Hematopoietic multipotent progenitor cell treated with erythropoietin and hydrocortisone succinate and interleukin-3 and kit ligand, for 6 days (in vitro differentiated cells): ENCODE measurements around the gene SF3A1.
A peak's percentile ranks its signal among the peaks of the same experiment; 100 is the strongest.

ENCODE experiments used
- DNase-seq: peaks from one replicate; pipeline ENCODE4 v3.0.0-alpha.2; 2015

SF3A1 gene

DNA sequence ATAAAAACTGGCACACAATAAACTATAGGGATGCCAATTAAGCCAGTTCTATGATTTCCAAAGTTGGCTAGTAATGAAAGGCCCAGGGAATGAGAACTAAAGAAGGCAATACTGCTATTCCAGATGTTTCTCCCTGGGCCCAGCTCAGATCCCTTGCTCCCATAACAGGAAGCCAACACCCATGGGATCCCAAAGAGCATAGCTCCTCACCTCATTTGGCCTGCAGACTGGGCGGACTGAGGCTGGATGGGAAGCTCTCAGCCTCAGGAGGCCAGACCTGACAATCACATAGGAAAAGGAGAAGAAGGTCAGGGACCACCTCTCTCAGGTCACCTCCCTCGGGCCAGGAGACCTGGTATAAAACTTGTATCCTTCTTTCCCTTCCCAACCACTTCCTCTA, 35.2 kb downstream of the SF3A1 start:
- no peak for DNase-seq

GRCh38 chr22:30320021-30320556, 36.6 kb downstream of the SF3A1 start:
- no peak for DNase-seq

- DNase-seq: peak; percentile 27
These were observed 37.8 kb downstream of the SF3A1 start for GRCh38 chr22:30318799-30319419.

DNA sequence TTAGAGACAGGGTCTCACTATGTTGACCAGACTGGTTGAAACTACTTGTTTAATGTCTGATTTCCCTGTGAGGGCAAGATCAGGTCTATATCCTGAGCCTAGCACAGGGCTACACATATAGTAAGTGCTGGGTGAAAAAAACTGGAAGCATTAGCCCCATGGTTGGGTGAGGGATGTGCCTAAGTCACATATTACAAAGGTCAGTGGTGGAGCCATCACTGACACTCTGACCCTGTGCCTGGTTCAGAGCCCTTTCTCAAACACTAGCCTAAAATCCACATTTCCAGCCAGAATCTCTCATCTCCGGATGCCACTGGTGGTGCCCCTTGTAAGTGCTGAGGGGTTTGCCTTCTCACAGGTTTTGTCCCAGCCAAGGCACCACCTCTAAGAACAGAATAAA, 38.9 kb downstream of the SF3A1 start:
- no peak for DNase-seq

DNA sequence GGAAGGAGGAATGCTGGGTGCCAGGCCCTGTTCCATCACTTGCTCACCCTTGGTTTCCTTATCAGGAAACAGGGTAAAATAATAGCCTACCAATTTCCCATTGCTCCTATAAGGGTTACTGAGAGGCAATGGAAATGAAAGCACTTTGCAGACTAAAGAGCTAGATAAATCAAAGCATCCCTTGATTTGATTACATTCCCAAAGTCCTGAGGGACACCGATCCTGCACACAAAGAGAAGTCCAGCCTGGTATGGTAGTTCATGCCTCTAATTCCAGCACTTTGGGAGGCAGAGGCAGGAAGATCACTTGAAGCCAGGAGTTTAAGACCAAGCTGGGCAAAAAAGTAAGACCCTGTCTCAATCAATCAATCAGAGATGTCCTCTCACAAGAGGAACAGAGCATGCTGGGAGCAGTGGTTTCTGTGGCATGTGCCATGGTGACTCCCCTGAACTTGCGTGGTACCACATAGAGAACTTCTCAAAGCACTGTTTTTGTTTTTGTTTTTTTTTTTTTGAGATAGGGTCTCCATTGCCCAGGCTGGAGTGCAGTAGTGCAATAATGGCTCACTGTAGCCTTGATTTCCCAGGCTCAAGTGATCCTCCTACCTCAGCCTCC, 40.6 kb downstream of the SF3A1 start:
- DNase-seq: no peak

DNA sequence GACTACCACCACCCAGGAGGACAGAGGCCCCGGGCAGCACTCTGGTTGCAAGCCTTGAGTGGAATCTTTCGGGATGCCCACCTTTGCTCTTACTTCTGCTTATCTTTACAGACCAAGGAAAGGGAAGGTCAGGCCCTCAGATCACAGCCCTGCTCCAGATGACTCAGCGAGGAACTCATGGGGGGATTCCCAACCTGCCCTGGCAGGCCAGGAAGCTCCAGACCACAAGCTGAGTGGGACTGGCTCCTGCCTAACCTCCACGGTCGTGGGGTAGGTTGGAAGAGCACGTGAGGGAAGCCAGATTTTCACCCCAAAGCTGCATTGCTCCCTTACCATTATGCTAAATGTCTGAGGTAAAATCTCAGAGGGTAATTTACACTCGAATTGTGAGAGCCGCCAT, 41.8 kb downstream of the SF3A1 start:
- DNase-seq: peak; percentile 21

DNA sequence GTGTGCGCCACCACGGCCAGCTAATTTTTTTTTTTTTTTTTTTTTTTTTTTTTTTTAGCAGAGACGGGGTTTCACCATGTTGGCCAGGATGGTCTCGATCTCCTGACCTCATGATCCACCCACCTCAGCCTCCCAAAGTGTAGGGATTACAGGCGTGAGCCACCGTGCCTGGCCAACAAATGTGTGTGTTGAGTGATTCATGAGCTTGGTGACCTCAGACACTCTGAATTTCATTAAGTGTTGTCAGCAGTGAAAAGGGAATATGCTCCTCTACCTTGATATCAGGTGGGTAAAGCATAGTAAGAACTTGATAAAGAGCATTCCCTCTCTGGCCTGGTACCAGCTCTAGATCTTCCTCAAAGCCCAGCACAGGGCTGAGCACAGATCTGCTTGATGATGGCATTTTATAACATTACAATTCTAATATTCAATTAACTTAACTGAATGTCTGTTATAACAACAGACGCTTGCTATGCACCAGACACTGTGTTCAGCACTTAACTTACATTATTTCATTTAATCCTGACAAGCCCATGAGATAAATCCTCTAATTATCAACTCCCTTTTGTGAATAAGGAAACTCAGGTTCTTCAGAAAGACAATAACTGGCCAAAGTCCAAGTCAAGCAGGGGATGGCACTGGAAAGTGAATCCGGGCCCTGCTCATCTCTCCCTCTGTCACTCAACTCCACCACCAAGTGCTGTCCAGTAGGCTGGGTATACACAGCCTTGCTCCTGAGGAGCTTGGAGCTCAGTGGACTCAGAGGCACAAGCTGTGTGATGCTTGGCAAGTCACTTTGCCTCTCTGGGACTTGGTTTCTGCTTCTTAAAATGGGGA, 42.9 kb downstream of the SF3A1 start:
- no peak for DNase-seq

DNA sequence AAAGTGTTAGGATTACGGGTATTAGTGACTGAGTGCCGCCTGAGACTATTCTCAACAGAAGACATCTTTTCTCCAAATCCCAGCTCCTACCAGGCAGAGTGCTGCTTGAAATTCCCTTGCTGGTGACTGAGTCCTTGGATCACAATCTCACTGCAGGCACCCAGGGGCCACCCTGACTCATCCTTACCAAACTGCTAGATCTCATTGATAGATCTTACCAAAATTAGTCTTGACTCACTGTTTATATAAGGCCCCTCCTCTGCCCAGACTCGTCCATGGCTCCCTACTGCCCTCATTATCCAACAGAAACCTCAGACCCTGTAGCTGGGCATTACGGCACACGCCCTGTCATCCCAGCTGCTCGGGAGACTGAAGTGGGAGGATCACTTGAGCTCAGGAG, 44.6 kb downstream of the SF3A1 start:
- no peak for DNase-seq

GRCh38 chr22:30310881-30311771, 45.6 kb downstream of the SF3A1 start:
- peak; percentile 24 for DNase-seq

GRCh38 chr22:30309951-30310741, 46.5 kb downstream of the SF3A1 start:
- peak; percentile 55 for DNase-seq

- no peak for DNase-seq
These were observed 48.0 kb downstream of the SF3A1 start for GRCh38 chr22:30308518-30309230.

DNA sequence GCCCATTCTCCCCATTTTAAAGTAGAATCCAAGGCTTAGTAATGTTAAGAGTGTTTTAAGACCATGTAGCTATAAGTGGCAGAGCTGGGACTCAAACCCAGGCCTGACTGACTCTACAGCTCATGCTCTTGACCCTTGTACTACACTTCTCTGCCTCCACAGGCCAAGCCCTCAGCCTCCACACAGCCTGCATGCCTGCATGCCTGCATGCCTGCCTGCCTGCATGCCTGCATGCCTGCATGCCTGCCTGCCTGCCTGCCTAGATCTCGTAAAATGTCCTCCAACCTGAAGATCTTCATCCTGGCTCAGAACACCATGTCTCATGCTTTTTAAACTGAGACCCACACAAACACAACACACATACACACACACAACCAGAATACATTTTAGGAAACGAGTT, 48.6 kb downstream of the SF3A1 start:
- DNase-seq: no peak

DNA sequence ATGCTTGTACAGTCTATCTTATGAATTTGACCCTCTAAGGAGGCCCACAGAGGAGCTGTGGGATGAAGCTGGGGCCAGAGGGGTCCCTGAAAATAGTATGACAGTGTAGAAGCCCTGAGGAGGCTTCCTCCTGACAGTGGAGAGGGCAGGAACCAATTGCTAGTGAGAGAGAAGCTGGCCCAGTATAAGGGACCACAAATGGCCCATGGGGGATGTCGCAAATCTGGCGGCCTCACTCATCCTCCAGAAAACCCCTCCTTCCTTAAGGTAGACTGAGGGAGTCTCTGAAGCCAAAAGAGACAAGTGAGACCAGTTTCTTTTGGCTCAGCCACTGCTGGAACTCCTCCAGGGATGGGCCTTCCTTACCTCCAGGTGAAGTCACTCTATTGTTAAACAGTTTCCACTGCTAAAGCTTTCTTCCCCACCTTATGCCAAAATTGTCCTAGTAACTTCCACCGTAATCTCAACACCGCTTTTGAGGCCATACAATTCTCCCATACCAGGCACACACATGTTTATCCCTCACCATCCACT, 49.6 kb downstream of the SF3A1 start:
- DNase-seq: no peak

DNA sequence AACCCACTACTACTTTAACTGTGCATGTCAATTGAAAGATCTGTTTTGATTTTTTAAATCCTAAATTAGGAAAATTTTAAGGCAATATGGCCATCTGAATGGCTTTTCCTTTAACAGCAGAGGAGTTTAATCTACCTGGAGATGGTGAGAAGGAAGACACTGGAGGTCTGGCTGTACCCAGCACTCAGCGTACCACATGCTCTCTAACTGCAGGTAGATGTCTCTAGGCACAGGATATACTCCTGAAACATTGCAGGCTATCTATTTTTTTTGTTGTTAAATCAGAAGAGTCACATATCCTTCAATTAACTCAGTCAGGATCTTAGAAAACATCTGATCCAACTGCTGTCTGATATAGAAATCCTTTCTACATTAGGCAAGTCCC, 50.1 kb downstream of the SF3A1 start:
- DNase-seq: no peak

GRCh38 chr22:30305906-30306626, 50.6 kb downstream of the SF3A1 start:
- peak; percentile 87 for DNase-seq

DNA sequence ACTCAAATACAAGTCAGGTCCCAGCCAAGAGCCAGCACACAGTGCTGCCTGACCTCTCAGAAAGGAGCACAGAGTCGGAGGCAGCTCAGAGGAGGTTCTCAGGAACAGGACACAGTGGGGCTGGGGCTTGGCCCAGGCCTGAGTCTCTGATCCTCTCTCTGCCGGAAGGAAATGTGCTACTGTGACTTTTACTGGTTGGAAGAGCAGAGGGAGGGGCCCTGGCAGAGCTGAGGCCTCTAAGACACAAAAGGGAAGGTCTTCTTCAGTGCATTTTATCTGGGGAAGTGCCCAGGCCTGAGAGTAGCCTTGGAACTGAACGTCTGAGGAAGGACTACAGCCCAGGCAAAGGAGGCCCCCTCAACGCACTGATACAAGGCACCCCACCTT, 51.2 kb downstream of the SF3A1 start:
- peak; percentile 90 for DNase-seq

GRCh38 chr22:30304495-30305244, 52.0 kb downstream of the SF3A1 start:
- DNase-seq: peak; percentile 23

DNA sequence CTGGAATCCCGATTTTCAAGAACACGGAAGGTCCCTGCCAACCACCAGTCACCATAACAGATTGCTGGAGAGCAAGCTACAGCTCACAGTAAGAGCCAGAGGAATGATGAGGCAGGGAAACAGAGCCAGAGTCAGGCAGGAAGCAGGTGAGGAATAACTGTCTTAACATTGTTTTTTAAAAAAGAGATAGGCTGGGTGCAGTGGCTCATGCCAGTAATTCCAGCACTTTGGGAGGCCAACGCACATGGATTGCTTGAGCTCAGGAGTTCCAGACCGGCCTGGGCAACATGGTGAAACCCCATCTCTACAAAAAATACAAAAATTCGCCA, 53.9 kb downstream of the SF3A1 start:
- DNase-seq: no peak

GRCh38 chr22:30301995-30302809, 54.5 kb downstream of the SF3A1 start:
- DNase-seq: peak; percentile 83
